Stimulated activated CD8-positive, alpha-beta memory T cell treated with anti-CD3 and anti-CD28 coated beads, Interleukin-2, amount 100 ng/mL, for 48 hours (primary cell): ENCODE results near the gene FZD10.

ENCODE experiments used
- DNase-seq, 2 donors: peaks; one replicate each; pipeline ENCODE4 v3.0.0-alpha.2; 2020; ENCODE audit warnings: low read depth in 2 of 2

Gene FZD10

GRCh38 chr12:130162267-130162666 is at the start of gene FZD10:
Gene FZD10 (plus strand): TSS chr12:130162464. CDS start chr12:130162943, 479 bp downstream.
- peak; percentile 7 to 8 for DNase-seq

- no peak for DNase-seq
These were observed 47.3 kb upstream of the FZD10 start for GRCh38 chr12:130114952-130115351.

GRCh38 chr12:130115646-130116045 is 46.6 kb upstream of the FZD10 start:
- no peak for DNase-seq

GRCh38 chr12:130116791-130117190 is 45.5 kb upstream of the FZD10 start:
- DNase-seq = no peak

- DNase-seq = no peak
These were observed 45.0 kb upstream of the FZD10 start for GRCh38 chr12:130117233-130117632.

GRCh38 chr12:130117701-130118100 is 44.6 kb upstream of the FZD10 start:
- no peak for DNase-seq

- no peak for DNase-seq
These were observed 44.1 kb upstream of the FZD10 start for GRCh38 chr12:130118181-130118580.

GRCh38 chr12:130119241-130119861 is 42.9 kb upstream of the FZD10 start:
- no peak for DNase-seq

- DNase-seq = no peak
These were observed 42.1 kb upstream of the FZD10 start for GRCh38 chr12:130120012-130120805.

- no peak for DNase-seq
These were observed 40.9 kb upstream of the FZD10 start for GRCh38 chr12:130121226-130122000.

- no peak for DNase-seq
These were observed 39.9 kb upstream of the FZD10 start for GRCh38 chr12:130122356-130122755.

- no peak for DNase-seq
These were observed 38.2 kb upstream of the FZD10 start for GRCh38 chr12:130124106-130124505.

GRCh38 chr12:130124605-130125244 is 37.5 kb upstream of the FZD10 start:
- no peak for DNase-seq

- no peak for DNase-seq
These were observed 36.2 kb upstream of the FZD10 start for GRCh38 chr12:130126023-130126432.

- no peak for DNase-seq
These were observed 34.7 kb upstream of the FZD10 start for GRCh38 chr12:130127532-130127911.

- DNase-seq = no peak
These were observed 34.1 kb upstream of the FZD10 start for GRCh38 chr12:130127912-130128789.

GRCh38 chr12:130128790-130129735 is 33.2 kb upstream of the FZD10 start:
- no peak for DNase-seq

- no peak for DNase-seq
These were observed 31.9 kb upstream of the FZD10 start for GRCh38 chr12:130130346-130130745.

GRCh38 chr12:130131025-130131424 is 31.2 kb upstream of the FZD10 start:
- DNase-seq = no peak

GRCh38 chr12:130131801-130132200 is 30.5 kb upstream of the FZD10 start:
- DNase-seq = no peak
